GM12878 (cell line): ENCODE results near the gene YWHAH. TPM values are rescaled to one million over a fixed set of nuclear protein-coding genes. Genes with fewer than 3 reads are reported as not detected.

Source experiments
- ATAC-seq: fragments of 200-7000 bp; cut with Tn5 transposase; 3 replicates; pipeline ENCODE4 v1.9.1; 2020; ENCODE audit warnings: mild to moderate bottlenecking, moderate library complexity
- BruUV-seq: library from RNA; stranded (reverse); fragments of 400-500 nt; replicated peaks from 2 replicates; lab custom pipeline; 2021; lab: Mats Ljungman, UMichigan
- CTCF ChIA-PET: fragments of 300-600 bp; sonication (Branson Sonifier 250); formaldehyde crosslinking; extraction: SDS; loops from one replicate; lab custom pipeline; 2021; ENCODE audit warnings: inconsistent platforms; lab: Yijun Ruan, JAX
- POLR2A ChIA-PET: fragments of 350-600 bp; formaldehyde crosslinking; extraction: SDS; loops from one replicate; lab custom pipeline; 2021; ENCODE audit warnings: inconsistent platforms; lab: Charles Lee
- RAD21 ChIA-PET: fragments of 300-600 bp; sonication (Branson Sonifier 250); formaldehyde crosslinking; loops from one replicate; lab custom pipeline; 2023; ENCODE audit warnings: antibody characterized with exemption; ENCODE audit not compliant: unreplicated experiment; lab: Charles Lee
- SMC1A ChIA-PET: fragments of 300-600 bp; sonication (Branson Sonifier 250); formaldehyde crosslinking; loops from one replicate; lab custom pipeline; 2023; ENCODE audit not compliant: unreplicated experiment, uncharacterized antibody; lab: Charles Lee
- DNase-seq: peaks from one replicate; pipeline ENCODE4 v3.0.0-alpha.2; 2011; ENCODE audit warnings: low read depth, low spot score
- FAIRE-seq: peaks from 3 replicates; lab custom pipeline; 2011; peaks lifted over from hg19 to GRCh38; lab: Jason Lieb, UNC
- H2AFZ ChIP-seq: 2 replicates; pipeline ENCODE4 v1.6.0; 2011; ENCODE audit warnings: low read depth, low read length, control low read depth; ENCODE audit not compliant: control insufficient read depth
- H3K27ac ChIP-seq: 2 replicates; pipeline ENCODE4 v1.5.1; 2011; ENCODE audit warnings: control low read depth; ENCODE audit not compliant: control insufficient read depth, insufficient read depth
- H3K27me3 ChIP-seq, 2 experiments: replicated peaks in 1 of 2; 2 replicates each; pipeline versions ENCODE4 v1.6.0 to v1.6.1; 2011; ENCODE audit warnings: low read length in 1 of 2; ENCODE audit not compliant: control insufficient read depth in 2 of 2, insufficient read depth in 2 of 2
- H3K36me3 ChIP-seq, 2 experiments: 2 replicates each; pipeline ENCODE4 v1.5.1; 2011; ENCODE audit warnings: low read length in 1 of 2; ENCODE audit not compliant: control insufficient read depth in 2 of 2, insufficient read depth in 2 of 2
- H3K4me1 ChIP-seq: 2 replicates; pipeline ENCODE4 v1.6.1; 2011; ENCODE audit warnings: mild to moderate bottlenecking, low read length, moderate library complexity, mixed read lengths; ENCODE audit not compliant: control insufficient read depth, insufficient read depth
- H3K4me2 ChIP-seq: 2 replicates; pipeline ENCODE4 v1.6.0; 2011; ENCODE audit warnings: control low read depth; ENCODE audit not compliant: control insufficient read depth, insufficient read depth
- H3K4me3 ChIP-seq: fragments of 200-600 bp; sonication (generic); 2 replicates; pipeline ENCODE4 v1.5.1; 2016
- H3K79me2 ChIP-seq: 2 replicates; pipeline ENCODE4 v1.6.0; 2011; ENCODE audit warnings: low read length; ENCODE audit not compliant: control insufficient read depth, insufficient read depth
- H3K9ac ChIP-seq: 2 replicates; pipeline ENCODE4 v1.8.0; 2011; ENCODE audit warnings: low read length, control low read depth, mixed read lengths; ENCODE audit not compliant: control insufficient read depth, insufficient read depth
- H3K9me3 ChIP-seq: replicated peaks from 3 replicates; pipeline ENCODE4 v1.5.1; 2011; ENCODE audit warnings: mild to moderate bottlenecking, low read length; ENCODE audit not compliant: control insufficient read depth, insufficient read depth
- H4K20me1 ChIP-seq: 2 replicates; pipeline ENCODE4 v1.6.0; 2011; ENCODE audit not compliant: control insufficient read depth, insufficient read depth
- WGBS: methylation state at CpG from one replicate; pipeline ENCODE4 v1.1.6; 2016; ENCODE audit warnings: low lambda C conversion rate; ENCODE audit not compliant: insufficient replicate concordance, insufficient coverage; ENCODE audit errors: missing lambda C conversion rate; 5-methylcytosine and 5-hydroxymethylcytosine counted together
- in situ Hi-C: fragments of 300-500 bp; cut with MboI; formaldehyde crosslinking; loops from 9 replicates; pipeline ENCODE4 v1.14.3; 2018; ENCODE audit warnings: mixed read lengths
- intact Hi-C: fragments of 100-400 bp; cut with micrococcal nuclease; formaldehyde crosslinking; loops from one replicate; pipeline ENCODE4 v1.14.2; 2022; ENCODE audit not compliant: unreplicated experiment
- polyA plus RNA-seq, 11 experiments: library from polyadenylated mRNA; depleted of rRNA in 4 of 11; unstranded in 6 of 11; stranded (reverse) in 5 of 11; fragments of >200 nt; fragmentation: Nextera tagmentation in 4 of 11; fragmentation: Illumina TruSeq in 1 of 11; extraction: Ambion mirVana in 4 of 11; extraction: Trizol in 1 of 11; gene quantifications; 1 replicate in 1 of 11; 2 replicates in 10 of 11; pipeline versions ENCODE4 v1.2.1 to v1.2.3, GENCODE V29; 2011 to 2016; ENCODE audit warnings: inconsistent platforms in 2 of 11, missing spikeins in 2 of 11, low read depth in 1 of 11
- total RNA-seq, 4 experiments: library from RNA; depleted of rRNA in 3 of 4; stranded (reverse); fragments of >200 nt in 3 of 4; fragmentation: Illumina TruSeq in 1 of 4; extraction: Trizol in 1 of 4; gene quantifications; 2 replicates each; pipeline versions ENCODE4 v1.2.1 to v1.2.3, GENCODE V29; 2013 to 2021
- TF ChIP-seq, protein P1 (sequence below): fragments of 450-650 bp; IDR thresholded peaks from 2 replicates; pipeline ENCODE4 v1.6.1; 2017; ENCODE audit warnings: borderline replicate concordance

YWHAH gene
- total and polyA plus RNA-seq, 10 of the 15 experiments (the other 5 are each of a cell fraction or from before 2014, with no cell fraction given): 34.2 to 197 (median 115) TPM

DNA sequence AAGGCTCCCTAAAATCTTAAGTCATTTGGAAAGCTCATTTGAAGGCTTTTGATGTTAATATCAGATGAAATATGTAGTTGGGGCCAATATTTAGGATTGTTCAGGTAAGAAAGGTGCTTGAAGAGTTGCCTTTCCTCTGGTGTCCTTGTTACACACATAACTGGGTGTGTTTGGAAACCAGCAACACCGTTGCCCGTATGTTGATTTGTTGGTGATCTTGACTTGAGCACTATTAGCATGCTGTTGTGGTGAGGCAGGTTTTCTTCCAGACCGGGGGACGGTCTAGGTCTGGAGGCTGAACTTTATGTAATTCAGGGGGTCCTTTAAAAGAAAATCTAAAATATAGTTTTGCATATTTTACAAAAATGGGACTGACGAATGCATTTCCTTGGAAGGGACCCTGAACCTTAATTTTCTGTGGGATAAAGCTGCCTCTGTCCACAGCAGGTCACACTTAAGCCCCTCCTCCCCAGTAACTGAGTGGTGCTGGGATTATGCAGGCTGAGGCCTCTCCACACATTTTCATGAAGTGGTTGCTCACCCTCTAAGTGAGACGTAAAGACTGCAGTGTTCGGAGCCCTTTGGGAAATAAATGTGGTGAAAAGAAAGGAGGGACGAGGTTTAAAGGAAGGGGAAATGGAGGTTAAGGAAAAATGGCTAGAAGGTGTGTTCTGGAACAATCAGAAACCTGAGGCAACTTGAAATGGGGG is 1.8 kb downstream of the YWHAH start:
- H3K36me3 ChIP-seq: peaks cover 0 to 8% of the 10 kb centered on the region in 2 experiments
- H3K4me1 ChIP-seq: peaks cover 13% of the 10 kb centered on the region
- intact Hi-C loops: loop anchor here (2.0 kb wide), 2 partner anchors 191 to 281 kb away; partner anchors contain the start of gene DEPDC5
- H4K20me1 ChIP-seq: 0 out of 2 replicates have a peak, but pooled peaks cover 3% of the 10 kb centered on the region
- H3K27me3 ChIP-seq: no peaks in the 10 kb centered on the region
- in situ Hi-C loops: loop anchor here (5.0 kb wide), 1 partner anchor 284 kb away; the partner anchor contains the start of gene PISD
- ATAC-seq (0 out of 3 replicates have a peak, but pooled peaks have one; percentile 8), FAIRE-seq (no peak), DNase-seq (no peak)
- ChIA-PET SMC1A (interaction anchor here (0.7 to 10.0 kb wide), 9 partner anchors 9 to 466 kb away, joined by 3 to 99 read pairs (median 3); partner anchors contain the start of genes PISD and RTCB), RAD21 (interaction anchor here (0.7 to 4.0 kb wide), 6 partner anchors 14 to 281 kb away, joined by 3 to 29 read pairs (median 4); partner anchors contain the start of gene DEPDC5), POLR2A (interaction anchor here (0.9 to 1.5 kb wide), 5 partner anchors 9 to 280 kb away, joined by 3 to 6 read pairs (median 3); no protein-coding TSS in a partner anchor), CTCF (interaction anchor here (0.8 to 7.1 kb wide), 16 partner anchors 9 to 289 kb away, joined by 3 to 140 read pairs (median 4); partner anchors contain the start of gene PISD)
- H3K4me3 ChIP-seq: peak overlapping the region; percentile 100
- H3K27ac ChIP-seq: peak overlapping the region; percentile 83
- BruUV-seq: TSS peak; percentile 67
- peaks cover 53% of the 10 kb centered on the region for H3K79me2 ChIP-seq
- WGBS: 22% methylated on average over 8 of the region's 8 CpGs
- TF ChIP-seq, protein P1, sequence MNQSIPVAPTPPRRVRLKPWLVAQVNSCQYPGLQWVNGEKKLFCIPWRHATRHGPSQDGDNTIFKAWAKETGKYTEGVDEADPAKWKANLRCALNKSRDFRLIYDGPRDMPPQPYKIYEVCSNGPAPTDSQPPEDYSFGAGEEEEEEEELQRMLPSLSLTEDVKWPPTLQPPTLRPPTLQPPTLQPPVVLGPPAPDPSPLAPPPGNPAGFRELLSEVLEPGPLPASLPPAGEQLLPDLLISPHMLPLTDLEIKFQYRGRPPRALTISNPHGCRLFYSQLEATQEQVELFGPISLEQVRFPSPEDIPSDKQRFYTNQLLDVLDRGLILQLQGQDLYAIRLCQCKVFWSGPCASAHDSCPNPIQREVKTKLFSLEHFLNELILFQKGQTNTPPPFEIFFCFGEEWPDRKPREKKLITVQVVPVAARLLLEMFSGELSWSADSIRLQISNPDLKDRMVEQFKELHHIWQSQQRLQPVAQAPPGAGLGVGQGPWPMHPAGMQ: no peak
- no peak overlapping the region for H2AFZ ChIP-seq
- H3K4me2 ChIP-seq: peak overlapping the region; percentile 75
- H3K9me3 ChIP-seq: no peaks in the 10 kb centered on the region
- peak overlapping the region; percentile 91 for H3K9ac ChIP-seq
